ENCODE data around the gene PREP.
"Not testable (repeated sequence)": the region's sequence is repeated elsewhere in the genome, so short reads cannot be mapped to it uniquely, and the experiment has no call there.

Gene PREP

GRCh38 chr6:105402939-105403935 lies at the start of gene PREP:
Gene PREP (minus strand): TSS chr6:105403082. CDS start chr6:105402891, 191 bp downstream.
- peak; percentile 87 for DNase-seq

- no peak for DNase-seq
Observed at GRCh38 chr6:105452376-105452775, 49.5 kb upstream of the PREP start.

- DNase-seq: no peak
Observed at GRCh38 chr6:105449756-105450390, 47.0 kb upstream of the PREP start.

- no peak for DNase-seq
Observed at GRCh38 chr6:105445481-105445880, 42.6 kb upstream of the PREP start.

- no peak for DNase-seq
Observed at GRCh38 chr6:105443941-105444340, 41.1 kb upstream of the PREP start.

GRCh38 chr6:105442369-105442768 lies 39.5 kb upstream of the PREP start:
- no peak for DNase-seq

- no peak for DNase-seq
Observed at GRCh38 chr6:105437236-105437635, 34.4 kb upstream of the PREP start.

- DNase-seq: no peak
Observed at GRCh38 chr6:105433723-105434122, 30.8 kb upstream of the PREP start.

GRCh38 chr6:105432797-105433196 lies 29.9 kb upstream of the PREP start:
- no peak for DNase-seq

- peak; percentile 64 for DNase-seq
Observed at GRCh38 chr6:105431226-105431625, 28.3 kb upstream of the PREP start.

GRCh38 chr6:105430685-105431084 lies 27.8 kb upstream of the PREP start:
- DNase-seq: no peak

- no peak for DNase-seq
Observed at GRCh38 chr6:105429676-105430075, 26.8 kb upstream of the PREP start.

GRCh38 chr6:105428342-105428957 lies 25.6 kb upstream of the PREP start:
- no peak for DNase-seq

GRCh38 chr6:105424175-105424783 lies 21.4 kb upstream of the PREP start:
- DNase-seq: peak; percentile 63

- not testable (repeated sequence) for DNase-seq
Observed at GRCh38 chr6:105416971-105417370, 14.1 kb upstream of the PREP start.

- no peak for DNase-seq
Observed at GRCh38 chr6:105409734-105410133, 6.9 kb upstream of the PREP start.

- peak; percentile 14 for DNase-seq
Observed at GRCh38 chr6:105402090-105402938, 568 bp downstream of the PREP start.

- DNase-seq: no peak
Observed at GRCh38 chr6:105401247-105402089, 1.4 kb downstream of the PREP start.

GRCh38 chr6:105400501-105400900 lies 2.4 kb downstream of the PREP start:
- DNase-seq: no peak

GRCh38 chr6:105398859-105399258 lies 4.0 kb downstream of the PREP start:
- DNase-seq: no peak

GRCh38 chr6:105397987-105398386 lies 4.9 kb downstream of the PREP start:
- DNase-seq: peak; percentile 14
